CD4-positive, alpha-beta memory T cell (primary cell): Measurements from ENCODE around the gene NRXN2. TPM values are rescaled to one million over a fixed set of nuclear protein-coding genes. Genes with fewer than 3 reads are reported as not detected.

ENCODE experiments used
- CTCF ChIA-PET: fragments of 350-600 bp; sonication (Branson Sonifier 250); formaldehyde crosslinking; loops from one replicate; lab custom pipeline; 2021; ENCODE audit warnings: inconsistent platforms; ENCODE audit not compliant: partially characterized antibody; lab: Charles Lee
- POLR2A ChIA-PET: fragments of 350-600 bp; sonication (Branson Sonifier 250); formaldehyde crosslinking; loops from one replicate; lab custom pipeline; 2021; ENCODE audit not compliant: partially characterized antibody; lab: Charles Lee
- DNase-seq, 5 donors: peaks; one replicate each; pipeline versions ENCODE4 v3.0.0 to v3.0.0-alpha.2; 2020 to 2022; ENCODE audit warnings: mixed read lengths in 1 of 5
- H3K27ac ChIP-seq: one replicate; pipeline ENCODE4 v1.7.0; 2013; ENCODE audit warnings: low read depth, low read length
- H3K27me3 ChIP-seq: 2 replicates; pipeline ENCODE4 v1.7.0; 2013; ENCODE audit warnings: mild to moderate bottlenecking, low read length, moderate library complexity; ENCODE audit not compliant: insufficient read depth
- H3K36me3 ChIP-seq: 2 replicates; pipeline ENCODE4 v1.7.0; 2013; ENCODE audit warnings: mild to moderate bottlenecking, low read length, moderate library complexity; ENCODE audit not compliant: insufficient read depth
- H3K4me1 ChIP-seq: 2 replicates; pipeline ENCODE4 v1.7.0; 2013; ENCODE audit warnings: mild to moderate bottlenecking, low read length, moderate library complexity; ENCODE audit not compliant: insufficient read depth
- H3K4me3 ChIP-seq, 2 donors: one replicate each; pipeline ENCODE4 v1.7.0; 2013; ENCODE audit warnings: low read length in 2 of 2, mild to moderate bottlenecking in 1 of 2
- H3K9me3 ChIP-seq, 2 donors: one replicate each; pipeline ENCODE4 v1.7.0; 2013; ENCODE audit warnings: low read length in 2 of 2, control low read depth in 1 of 2; ENCODE audit not compliant: control insufficient read depth in 1 of 2
- H3K27ac Mint-ChIP-seq, 7 donors: one replicate each; pipeline ENCODE4 v1.8.0; 2020 to 2021; ENCODE audit warnings: mixed read lengths in 7 of 7, mild to moderate bottlenecking in 6 of 7, inconsistent platforms in 3 of 7, moderate library complexity in 3 of 7
- H3K27me3 Mint-ChIP-seq, 2 donors: one replicate each; pipeline ENCODE4 v1.8.0; 2020 to 2021; ENCODE audit warnings: mixed read lengths in 2 of 2
- H3K36me3 Mint-ChIP-seq, 2 donors: one replicate each; pipeline ENCODE4 v1.8.0; 2020 to 2021; ENCODE audit warnings: mixed read lengths in 2 of 2, inconsistent platforms in 1 of 2, mild to moderate bottlenecking in 1 of 2
- H3K4me1 Mint-ChIP-seq, 4 donors: one replicate each; pipeline ENCODE4 v1.8.0; 2020 to 2021; ENCODE audit warnings: mixed read lengths in 4 of 4, mild to moderate bottlenecking in 1 of 4
- H3K4me3 Mint-ChIP-seq, 8 donors: one replicate each; pipeline ENCODE4 v1.8.0; 2020 to 2021; ENCODE audit warnings: mixed read lengths in 8 of 8, mild to moderate bottlenecking in 7 of 8, moderate library complexity in 6 of 8, inconsistent platforms in 3 of 8
- H3K9me3 Mint-ChIP-seq, 8 donors: one replicate each; pipeline ENCODE4 v1.8.0; 2020 to 2021; ENCODE audit warnings: mixed read lengths in 8 of 8, mild to moderate bottlenecking in 5 of 8, inconsistent platforms in 3 of 8, moderate library complexity in 1 of 8
- intact Hi-C: fragments of 100-400 bp; cut with micrococcal nuclease; formaldehyde crosslinking; loops from one replicate; pipeline ENCODE4 v1.15.1; 2023
- polyA plus RNA-seq, 2 donors: library from polyadenylated mRNA; unstranded; fragments of 300-500 nt; fragmentation: Illumina TruSeq; gene quantifications; one replicate each; pipeline ENCODE4 v1.2.3, GENCODE V29; 2021
- total RNA-seq, 2 experiments: library from RNA; stranded (reverse); gene quantifications; one replicate each; pipeline ENCODE4 v1.2.3, GENCODE V29; 2021

NRXN2 gene
- total and polyA plus RNA-seq, 4 experiments from 2014 or later = 0.30 TPM; not detected in 3

- Mint-ChIP-seq H3K36me3 (no peaks in the 10 kb centered on the region), H3K4me1 (peaks cover 0 to 5% (median 2%) of the 10 kb centered on the region in 4 donors), H3K27ac (no peak overlapping the region), H3K27me3 (peaks cover 3% of the 10 kb centered on the region in 2 donors), H3K9me3 (no peaks in the 10 kb centered on the region), H3K4me3 (no peak overlapping the region)
- Histone ChIP-seq H3K27me3 (no peaks in the 10 kb centered on the region), H3K36me3 (no peaks in the 10 kb centered on the region), H3K9me3 (no peaks in the 10 kb centered on the region), H3K27ac (no peak overlapping the region), H3K4me3 (no peak overlapping the region), H3K4me1 (no peaks in the 10 kb centered on the region)
- DNase-seq = no peak
- CTCF ChIA-PET = no interaction called here
- intact Hi-C loops = no loop called here
- POLR2A ChIA-PET = no interaction called here
These were observed 66.9 kb downstream of the NRXN2 start for GRCh38 chr11:64655941-64656601.

GRCh38 chr11:64654958-64655541 is 67.9 kb downstream of the NRXN2 start:
- H3K27ac Mint-ChIP-seq = no peak overlapping the region
- no peaks in the 10 kb centered on the region for H3K9me3 Mint-ChIP-seq
- no peak overlapping the region for H3K27ac ChIP-seq
- intact Hi-C loops = no loop called here
- H3K4me1 ChIP-seq = no peaks in the 10 kb centered on the region
- POLR2A ChIA-PET = no interaction called here
- no peaks in the 10 kb centered on the region for H3K36me3 Mint-ChIP-seq
- CTCF ChIA-PET = no interaction called here
- H3K9me3 ChIP-seq = no peaks in the 10 kb centered on the region
- no peak overlapping the region for H3K4me3 ChIP-seq
- DNase-seq = no peak
- no peaks in the 10 kb centered on the region for H3K36me3 ChIP-seq
- H3K4me3 Mint-ChIP-seq = peak overlapping the region in 1 of 8 donors; percentile 1
- peaks cover 0 to 5% (median 2%) of the 10 kb centered on the region in 4 donors for H3K4me1 Mint-ChIP-seq
- peaks cover 3 to 7% of the 10 kb centered on the region in 2 donors for H3K27me3 Mint-ChIP-seq
- no peaks in the 10 kb centered on the region for H3K27me3 ChIP-seq

- CTCF ChIA-PET = no interaction called here
- peaks cover 3 to 7% of the 10 kb centered on the region in 2 donors for H3K27me3 Mint-ChIP-seq
- no peak overlapping the region for H3K27ac ChIP-seq
These were observed 68.6 kb downstream of the NRXN2 start for GRCh38 chr11:64654439-64654838.

GRCh38 chr11:64653388-64653973 is 69.5 kb downstream of the NRXN2 start:
- Mint-ChIP-seq H3K27ac (peak overlapping the region in 1 of 7 donors; percentile 64), H3K27me3 (peaks cover 6 to 10% of the 10 kb centered on the region in 2 donors), H3K4me3 (no peak overlapping the region), H3K9me3 (no peaks in the 10 kb centered on the region), H3K4me1 (peaks cover 0 to 5% (median 2%) of the 10 kb centered on the region in 4 donors), H3K36me3 (no peaks in the 10 kb centered on the region)
- POLR2A ChIA-PET = interaction anchor here (1.5 kb wide), 1 partner anchor 348 kb away, joined by 3 read pairs; the partner anchor contains the start of gene ESRRA
- H3K4me3 ChIP-seq = no peak overlapping the region
- no peaks in the 10 kb centered on the region for H3K27me3 ChIP-seq
- CTCF ChIA-PET = interaction anchor here (0.5 to 2.3 kb wide), 5 partner anchors 14 to 335 kb away, joined by 3 to 7 read pairs (median 3); partner anchors contain the start of genes PRDX5 and TRMT112
- DNase-seq = no peak
- H3K27ac ChIP-seq = no peak overlapping the region
- H3K4me1 ChIP-seq = no peaks in the 10 kb centered on the region
- H3K36me3 ChIP-seq = no peaks in the 10 kb centered on the region
- intact Hi-C loops = loop anchor here (1.0 kb wide), 3 partner anchors 100 to 336 kb away; partner anchors contain the start of gene TRMT112
- no peaks in the 10 kb centered on the region for H3K9me3 ChIP-seq

More at GRCh38 chr11:64654439-64654838, 68.6 kb downstream of the NRXN2 start:
- POLR2A ChIA-PET = no interaction called here
- H3K27me3 ChIP-seq = no peaks in the 10 kb centered on the region
- no peak overlapping the region for H3K4me3 ChIP-seq
- no peaks in the 10 kb centered on the region for H3K36me3 ChIP-seq
- H3K4me1 ChIP-seq = no peaks in the 10 kb centered on the region
- no peaks in the 10 kb centered on the region for H3K9me3 ChIP-seq
- intact Hi-C loops = no loop called here
- Mint-ChIP-seq H3K9me3 (no peaks in the 10 kb centered on the region), H3K4me3 (no peak overlapping the region), H3K4me1 (peaks cover 0 to 5% (median 2%) of the 10 kb centered on the region in 4 donors), H3K27ac (no peak overlapping the region), H3K36me3 (no peaks in the 10 kb centered on the region)
- no peak for DNase-seq

- Histone ChIP-seq H3K4me3 (no peak overlapping the region), H3K36me3 (no peaks in the 10 kb centered on the region), H3K4me1 (no peaks in the 10 kb centered on the region), H3K27ac (no peak overlapping the region), H3K9me3 (no peaks in the 10 kb centered on the region), H3K27me3 (no peaks in the 10 kb centered on the region)
- no peak overlapping the region for H3K4me3 Mint-ChIP-seq
- peak overlapping the region in 2 of 7 donors; percentile 18 to 64 for H3K27ac Mint-ChIP-seq
- ChIA-PET POLR2A (interaction anchor here (1.5 kb wide), 1 partner anchor 348 kb away, joined by 3 read pairs; the partner anchor contains the start of gene ESRRA), CTCF (interaction anchor here (1.1 to 2.3 kb wide), 8 partner anchors 14 to 446 kb away, joined by 3 to 7 read pairs (median 3); partner anchors contain the start of genes FERMT3, PRDX5 and TRMT112)
- H3K36me3 Mint-ChIP-seq = no peaks in the 10 kb centered on the region
- peaks cover 0 to 5% (median 2%) of the 10 kb centered on the region in 4 donors for H3K4me1 Mint-ChIP-seq
- no peaks in the 10 kb centered on the region for H3K9me3 Mint-ChIP-seq
- peaks cover 6 to 14% of the 10 kb centered on the region in 2 donors for H3K27me3 Mint-ChIP-seq
- peak; percentile 54 to 65 (median 62) for DNase-seq
- intact Hi-C loops = loop anchor here (1.0 kb wide), 3 partner anchors 99 to 335 kb away; partner anchors contain the start of gene TRMT112
These were observed 70.2 kb downstream of the NRXN2 start for GRCh38 chr11:64652586-64653387.

- H3K4me1 Mint-ChIP-seq = peaks cover 0 to 5% (median 2%) of the 10 kb centered on the region in 4 donors
- H3K4me3 ChIP-seq = no peak overlapping the region
- H3K27ac Mint-ChIP-seq = no peak overlapping the region
- H3K4me3 Mint-ChIP-seq = no peak overlapping the region
- no peaks in the 10 kb centered on the region for H3K36me3 Mint-ChIP-seq
- CTCF ChIA-PET = no interaction called here
- H3K27ac ChIP-seq = no peak overlapping the region
- H3K27me3 Mint-ChIP-seq = peaks cover 7 to 21% of the 10 kb centered on the region in 2 donors
- no peaks in the 10 kb centered on the region for H3K4me1 ChIP-seq
- no peak for DNase-seq
- no peaks in the 10 kb centered on the region for H3K9me3 Mint-ChIP-seq
- H3K9me3 ChIP-seq = no peaks in the 10 kb centered on the region
- POLR2A ChIA-PET = no interaction called here
- no peaks in the 10 kb centered on the region for H3K36me3 ChIP-seq
- H3K27me3 ChIP-seq = no peaks in the 10 kb centered on the region
- intact Hi-C loops = no loop called here
These were observed 72.0 kb downstream of the NRXN2 start for GRCh38 chr11:64650923-64651523.
